Measurements from ENCODE around the gene SCN1B.

SCN1B gene

DNA sequence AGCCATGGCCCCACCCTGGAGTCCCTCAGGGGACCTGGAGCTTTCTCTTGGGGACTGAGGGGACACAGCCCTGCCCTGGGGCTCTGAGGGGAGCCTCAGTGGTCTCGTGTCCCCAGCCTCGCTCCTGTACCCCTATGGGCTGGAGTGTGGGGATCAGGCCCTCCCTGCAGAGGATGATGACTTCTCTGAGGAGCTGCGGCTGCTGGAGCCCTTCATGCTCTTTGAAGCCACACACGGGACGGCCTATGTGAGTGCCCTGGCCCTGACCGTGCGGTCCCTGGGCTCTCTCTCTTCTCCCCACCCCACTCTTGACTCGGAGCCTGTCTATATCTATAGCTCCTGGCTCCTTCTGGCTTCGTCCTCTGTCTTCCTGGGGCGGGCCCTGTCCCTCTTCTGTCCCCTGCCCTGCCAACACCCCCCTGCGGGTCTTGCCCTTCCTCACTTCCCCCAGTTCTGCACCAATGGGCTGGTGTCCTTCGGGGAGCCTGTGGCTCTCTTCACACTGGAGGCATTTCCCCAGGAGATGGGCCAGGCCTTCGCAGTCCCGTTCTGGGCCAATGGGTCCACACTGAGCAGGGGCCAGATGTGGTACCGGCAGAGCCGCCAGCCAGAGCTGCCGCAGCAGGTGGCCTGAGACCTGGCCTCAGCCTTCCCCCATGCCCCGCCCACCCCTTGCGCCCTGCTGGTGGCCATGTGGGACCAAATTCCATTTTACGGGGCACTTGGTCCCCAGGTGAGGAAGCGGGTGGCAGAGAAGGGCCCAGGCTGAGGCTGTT, 44.3 kb downstream of the SCN1B start:
- no peak for DNase-seq (ENCODE audit: low read depth, low spot score)

DNA sequence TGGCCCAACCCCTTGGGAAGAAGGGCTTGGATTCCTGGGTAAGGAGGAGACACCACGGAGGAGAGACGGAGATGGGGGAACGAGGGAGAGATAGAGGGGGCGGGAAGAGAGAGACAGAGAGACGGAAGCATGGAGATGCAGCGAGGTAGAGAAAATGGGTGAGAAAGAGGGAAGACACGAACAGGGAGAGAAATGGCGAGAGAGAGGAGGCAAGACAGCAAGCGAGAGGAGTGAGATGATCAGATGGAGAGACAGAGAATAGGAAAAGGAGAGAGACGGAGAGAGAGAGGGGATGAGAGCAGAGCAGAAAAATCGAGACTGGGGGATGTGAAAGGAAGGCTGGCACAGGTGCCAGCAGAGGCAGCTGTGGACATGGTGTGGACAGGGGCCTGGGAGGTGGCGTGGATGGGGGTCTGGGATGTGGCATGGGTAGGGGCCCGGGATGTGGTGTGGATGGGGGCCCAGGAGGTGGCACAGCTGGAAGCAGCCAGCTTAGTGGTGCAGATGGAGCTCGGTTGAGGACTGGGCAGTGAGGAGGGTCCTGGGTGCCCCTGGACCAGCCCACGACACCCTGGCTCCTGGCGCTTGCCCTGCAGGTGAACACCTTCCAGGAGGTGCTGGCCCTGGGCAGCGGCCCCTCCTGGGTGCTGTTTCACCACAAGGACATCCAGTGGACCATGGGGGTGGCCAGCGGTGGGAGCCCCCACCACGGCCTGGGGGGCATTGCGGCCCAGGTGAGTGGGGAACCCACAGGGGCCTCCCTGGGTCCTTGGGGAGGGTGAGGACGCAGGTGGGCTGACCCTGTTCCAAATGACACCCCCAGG, 45.1 kb downstream of the SCN1B start:
- no peak for DNase-seq (ENCODE audit: low read depth, low spot score)

DNA sequence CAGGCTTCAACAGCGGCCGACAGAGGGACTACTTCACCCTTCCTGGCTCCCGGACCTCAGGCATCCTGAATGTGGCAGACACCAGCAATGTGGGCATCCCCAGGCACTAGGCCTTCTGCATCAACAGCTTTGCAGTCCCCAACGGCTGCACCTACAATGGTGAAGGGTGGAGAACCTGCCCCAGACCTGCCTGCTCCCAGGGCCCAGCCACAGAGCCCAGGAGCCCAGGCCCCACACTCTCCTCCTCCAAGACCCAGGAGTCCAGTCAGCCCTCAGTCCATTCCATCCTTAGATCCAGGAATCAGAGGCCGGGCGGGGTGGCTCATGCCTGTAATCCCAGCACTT, 45.7 kb downstream of the SCN1B start:
- no peak for DNase-seq (ENCODE audit: low read depth, low spot score)

DNA sequence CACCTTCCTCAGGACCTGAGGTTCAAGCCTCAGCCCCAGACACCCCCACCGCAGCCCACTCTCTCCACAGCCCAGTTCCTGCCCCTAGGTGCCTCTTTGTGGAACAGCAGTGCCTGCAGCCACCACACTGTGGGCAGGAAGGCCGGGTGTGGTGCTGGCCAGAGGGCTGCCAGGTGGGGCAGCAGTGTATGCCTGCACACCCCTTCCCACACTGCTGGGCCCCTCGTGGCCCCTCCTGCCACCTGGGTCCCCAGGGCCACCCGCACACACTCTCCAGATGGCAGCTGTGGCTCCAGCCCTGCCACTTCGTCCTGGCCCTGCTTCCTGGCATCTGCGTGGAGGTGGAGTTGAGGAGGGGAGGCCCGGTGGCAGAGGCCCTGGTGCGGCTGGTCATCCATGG, 46.4 kb downstream of the SCN1B start:
- no peak for DNase-seq (ENCODE audit: low read depth, low spot score)

DNA sequence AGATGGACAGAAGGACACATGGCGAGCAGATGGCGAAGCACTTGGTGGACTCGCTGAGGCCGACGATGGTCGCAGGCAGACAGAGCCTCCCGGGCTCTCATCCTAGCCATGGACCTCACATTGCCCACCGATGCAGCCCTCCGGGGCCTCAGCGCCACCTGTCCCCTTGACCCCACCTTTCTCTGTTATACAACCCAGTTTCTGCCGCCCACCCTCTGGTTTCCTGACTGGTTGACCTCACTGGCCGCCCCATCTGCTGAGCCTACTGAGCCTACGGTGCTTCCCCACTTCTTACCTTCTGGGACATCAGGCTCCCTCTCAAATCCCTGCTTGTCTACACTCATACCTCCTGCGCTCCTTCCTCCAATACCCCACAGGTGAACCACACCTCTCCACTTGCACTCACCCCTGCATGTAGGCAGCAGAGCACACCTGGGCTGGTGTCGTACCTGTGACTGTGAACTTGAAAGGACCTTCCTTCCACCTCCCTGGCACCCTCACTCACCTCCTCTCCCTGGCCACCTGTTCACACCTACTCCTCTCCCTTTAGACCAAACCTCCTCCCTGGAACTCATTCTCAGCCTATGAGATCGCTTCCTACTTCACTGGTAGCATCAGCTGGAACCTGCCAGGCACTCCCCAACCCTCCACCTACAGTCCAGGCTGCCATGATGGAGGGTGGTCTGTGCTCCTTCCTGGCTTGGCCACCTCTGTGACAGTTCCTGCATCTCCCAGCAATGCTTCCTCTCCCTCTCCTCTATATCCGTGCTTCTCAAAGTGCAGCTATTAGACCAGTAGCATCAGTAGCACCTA, 47.3 kb downstream of the SCN1B start:
- DNase-seq (ENCODE audit: low read depth, low spot score), result no peak

DNA sequence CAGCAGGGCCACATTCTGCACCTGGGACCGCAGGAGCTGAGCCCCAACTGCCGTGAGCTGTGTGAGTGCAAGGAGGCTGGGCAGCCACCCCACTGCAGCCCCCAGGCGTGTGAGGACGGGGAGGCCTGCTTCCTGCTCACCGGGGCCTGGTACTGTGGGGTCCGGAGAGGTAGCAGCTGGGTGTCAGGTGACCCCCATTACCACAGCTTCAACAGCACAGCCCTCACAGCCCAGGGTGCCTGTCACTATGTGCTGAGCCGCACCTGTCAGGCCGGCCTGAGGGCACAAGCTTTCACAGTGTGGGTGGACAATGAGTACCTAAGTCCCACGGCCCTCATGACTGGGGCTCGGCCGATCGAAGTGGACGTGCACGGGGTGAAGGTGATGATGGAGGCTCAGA, 49.6 kb downstream of the SCN1B start:
- DNase-seq (ENCODE audit: low read depth, low spot score), result no peak

DNA sequence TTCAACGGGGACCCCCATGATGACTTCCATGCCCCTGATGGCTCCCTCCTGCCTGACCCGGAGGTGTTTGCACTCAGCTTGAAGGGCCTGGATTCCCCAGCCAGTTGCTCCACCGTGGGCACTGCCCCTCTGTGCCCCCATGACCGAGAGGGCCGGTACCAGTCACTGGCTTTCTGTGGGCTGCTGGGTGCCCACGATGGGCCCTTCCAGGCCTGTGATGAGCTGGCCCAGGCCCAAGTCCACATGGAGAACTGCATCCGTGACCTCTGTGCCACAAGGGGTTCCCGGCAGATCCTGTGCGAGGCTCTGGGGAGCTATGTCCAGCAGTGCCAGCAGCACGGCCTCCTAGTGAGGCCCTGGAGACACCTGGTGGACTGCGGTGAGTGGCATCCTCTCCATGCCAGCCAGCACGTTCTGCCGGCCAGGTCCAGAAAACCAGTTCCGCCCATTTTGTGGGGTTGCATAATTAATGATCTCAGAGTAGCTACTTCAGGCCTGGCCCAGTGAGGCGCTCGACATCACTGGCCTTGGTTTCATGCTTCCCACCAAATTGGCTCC, 50.4 kb downstream of the SCN1B start:
- DNase-seq (ENCODE audit: low read depth, low spot score), result no peak

DNA sequence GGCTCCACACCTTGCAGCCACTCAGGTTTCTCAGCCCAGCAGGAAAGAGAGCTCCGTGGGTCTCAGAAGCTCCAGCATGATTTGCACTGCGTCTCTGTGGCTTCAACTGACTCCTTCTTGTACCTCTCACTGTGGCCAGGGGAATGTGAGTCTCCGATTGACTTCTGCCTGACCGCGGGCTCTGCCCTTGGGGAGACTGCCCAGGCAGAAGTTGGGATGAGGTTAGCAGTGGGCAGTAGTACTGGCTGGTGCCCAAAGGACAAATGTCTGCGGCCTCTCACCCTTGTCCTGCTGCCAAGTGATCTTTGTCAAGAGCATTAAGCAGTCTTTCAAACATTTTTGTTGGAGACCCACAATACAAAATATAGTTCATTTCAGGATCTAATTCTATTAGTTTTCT, 50.9 kb downstream of the SCN1B start:
- no peak for DNase-seq (ENCODE audit: low read depth, low spot score)

DNA sequence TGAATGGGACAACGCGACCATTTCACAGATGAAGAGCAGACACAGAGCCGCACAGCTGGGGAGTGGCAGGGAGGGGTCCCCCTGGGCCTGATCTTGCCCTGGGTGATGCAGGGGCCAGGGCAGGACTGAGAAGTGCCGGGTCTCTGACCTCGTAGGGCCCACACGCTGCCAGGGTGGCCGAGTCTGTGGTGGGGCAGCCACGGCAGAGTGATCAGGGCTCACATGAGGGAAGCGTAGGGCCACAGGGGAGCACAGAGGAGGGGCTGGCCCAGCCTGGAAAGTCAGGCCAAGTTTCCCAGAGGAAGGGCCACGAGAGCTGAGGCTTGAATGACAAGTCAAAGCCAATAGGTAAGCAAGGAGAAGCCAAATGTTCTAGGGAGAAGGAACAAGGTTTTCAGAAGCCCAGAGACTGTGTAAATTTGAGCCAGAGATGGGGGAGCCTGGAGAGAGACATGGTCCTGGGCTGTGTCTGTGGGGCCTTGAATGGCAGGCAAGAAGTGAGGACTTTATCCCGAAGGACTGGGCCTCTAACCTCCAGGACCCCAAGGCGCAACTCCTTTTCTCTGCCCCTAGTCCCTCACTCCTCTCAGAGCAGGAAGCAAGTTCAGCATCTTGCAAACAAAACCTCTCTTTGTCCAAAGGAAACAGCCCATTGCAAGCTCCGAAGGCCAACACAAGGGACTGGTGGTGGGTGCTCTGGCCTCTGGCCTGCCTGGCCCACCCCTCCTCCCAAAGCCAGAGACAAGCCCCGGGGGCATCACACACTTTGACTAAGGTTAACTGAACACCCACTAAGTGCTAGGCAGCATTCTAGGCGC, 53.6 kb downstream of the SCN1B start:
- DNase-seq (ENCODE audit: low read depth, low spot score), result no peak

DNA sequence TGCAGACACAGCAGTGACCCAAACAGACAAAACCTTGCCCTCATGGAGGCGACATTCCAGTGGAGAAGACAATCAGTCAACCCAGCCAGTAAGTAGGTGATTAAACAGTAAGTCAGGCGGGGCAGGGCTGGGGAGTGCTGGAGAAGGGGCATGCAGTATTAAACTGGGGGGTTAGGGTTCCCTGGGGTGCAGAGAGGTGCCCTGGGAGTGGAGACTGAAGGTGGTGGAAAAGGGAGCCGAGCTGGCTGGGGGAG, 54.2 kb downstream of the SCN1B start:
- no peak for DNase-seq (ENCODE audit: low read depth, low spot score)

DNA sequence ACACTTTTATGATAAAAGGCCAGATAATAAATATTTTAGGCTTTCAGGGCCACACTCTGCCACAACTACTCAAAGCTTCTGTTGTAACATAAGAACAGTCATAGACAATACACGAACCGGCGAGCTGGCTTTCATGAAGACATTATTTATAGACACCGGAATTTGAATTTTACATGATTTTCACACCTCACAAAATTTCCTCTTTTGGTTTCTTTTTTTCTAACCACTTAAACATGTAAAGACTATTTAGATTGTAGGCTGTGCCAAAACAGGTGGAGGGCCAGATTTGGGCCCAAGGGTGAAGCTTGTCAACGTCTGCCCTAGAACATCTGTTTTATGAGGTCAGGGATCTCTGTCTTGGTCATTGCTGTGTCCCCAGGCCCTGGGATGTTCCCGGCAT, 55.7 kb downstream of the SCN1B start:
- no peak for DNase-seq (ENCODE audit: low read depth, low spot score)

DNA sequence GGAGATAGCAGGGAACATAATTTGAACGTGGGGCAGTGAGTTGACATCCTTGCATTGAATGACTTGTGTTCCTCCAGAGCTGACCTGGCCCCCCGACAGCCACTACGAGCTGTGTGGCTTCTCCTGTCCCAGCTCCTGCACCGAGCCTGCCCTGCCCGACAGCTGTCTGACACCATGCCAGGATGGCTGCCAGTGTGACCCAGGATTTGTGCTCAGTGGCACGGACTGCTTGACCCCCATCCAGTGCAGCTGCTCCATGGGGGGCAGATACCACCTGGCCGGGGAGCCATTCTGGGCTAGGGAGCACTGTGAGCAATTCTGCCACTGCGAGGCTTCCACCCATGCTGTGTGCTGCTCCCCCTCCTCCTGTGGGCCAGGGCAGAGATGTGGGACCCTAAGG, 56.2 kb downstream of the SCN1B start:
- DNase-seq (ENCODE audit: low read depth, low spot score), result no peak

DNA sequence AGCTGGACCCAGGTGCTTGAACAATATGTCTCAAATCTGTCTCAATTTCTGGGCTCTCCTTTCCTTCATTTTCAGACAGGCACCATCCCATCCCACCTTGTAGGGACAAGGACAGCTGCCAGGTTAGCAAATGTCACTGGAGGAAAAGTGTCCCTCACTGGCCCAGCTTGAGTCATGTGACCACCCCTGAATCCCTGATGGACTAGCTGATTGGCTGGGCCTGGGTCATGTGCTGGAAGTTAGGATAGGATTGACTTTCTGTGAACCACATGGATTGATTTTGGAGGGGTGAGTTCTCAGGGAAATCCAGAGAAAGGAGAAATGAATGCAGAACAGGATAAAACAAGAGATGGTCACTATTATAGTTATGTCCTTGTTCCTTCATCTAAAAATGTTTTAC, 57.1 kb downstream of the SCN1B start:
- DNase-seq (ENCODE audit: low read depth, low spot score), result no peak

DNA sequence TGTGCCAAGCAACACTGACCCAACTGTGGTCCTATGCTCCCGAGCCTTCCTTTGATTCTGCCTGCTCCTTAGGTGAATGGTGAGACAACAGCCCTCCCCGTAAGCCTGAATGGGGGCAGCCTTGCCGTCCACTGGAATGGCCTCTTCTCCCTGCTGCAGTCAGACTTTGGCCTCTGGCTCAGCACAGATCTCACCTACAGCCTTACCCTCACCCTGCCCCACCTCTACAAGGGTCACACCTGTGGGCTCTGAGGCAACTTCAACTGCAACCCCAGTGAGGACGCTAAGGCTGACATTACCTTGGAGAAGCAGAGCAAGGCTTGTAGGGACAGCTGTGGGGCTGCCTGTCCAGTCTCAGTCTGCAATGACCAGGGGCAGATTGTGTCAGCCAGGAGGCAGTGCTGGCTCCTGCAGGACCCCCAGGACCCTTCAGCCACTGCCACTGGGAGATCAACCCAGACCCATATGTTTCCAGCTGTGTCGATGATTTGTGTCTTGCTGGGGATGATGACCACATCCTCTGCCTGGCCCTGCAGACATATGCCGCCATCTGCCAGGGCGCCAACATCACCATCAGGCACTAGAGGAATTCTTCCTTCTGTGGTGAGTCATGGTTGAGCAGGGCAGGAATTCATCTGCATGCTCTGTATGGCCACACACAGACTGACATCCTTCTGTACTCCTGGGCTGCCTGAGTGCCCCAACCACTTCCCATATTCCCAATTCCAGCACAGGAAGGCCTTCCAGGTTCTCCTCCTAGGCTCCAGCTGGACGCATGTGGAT, 58.1 kb downstream of the SCN1B start:
- no peak for DNase-seq (ENCODE audit: low read depth, low spot score)

DNA sequence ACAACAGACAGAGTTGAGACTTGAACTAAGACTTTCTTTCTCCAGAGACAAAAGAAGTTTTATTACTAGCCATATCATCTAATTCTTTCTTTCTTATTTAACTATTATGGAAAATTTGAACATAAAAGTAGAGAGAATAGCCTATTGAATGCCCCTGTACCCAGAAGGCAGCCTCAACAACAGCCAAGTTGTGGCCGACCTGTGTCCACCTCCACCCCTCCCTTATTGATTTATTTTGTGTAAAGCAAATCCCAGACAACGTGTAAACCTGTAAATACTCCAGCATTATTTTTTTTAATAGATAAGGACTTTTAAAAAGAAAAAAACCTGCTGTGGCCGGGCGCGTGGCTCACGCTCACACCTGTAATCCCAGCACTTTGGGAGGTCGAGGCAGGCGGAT, 59.3 kb downstream of the SCN1B start:
- no peak for DNase-seq (ENCODE audit: low read depth, low spot score)
